CD4-positive, alpha-beta T cell (primary cell): ENCODE results near the gene ACOD1. TPM values are rescaled to one million over a fixed set of nuclear protein-coding genes. Genes with fewer than 3 reads are reported as not detected.

Experiments
- ATAC-seq: fragments of 200-7000 bp; cut with Tn5 transposase; one replicate; pipeline ENCODE4 v1.10.0; 2022; ENCODE audit warnings: mild to moderate bottlenecking; ENCODE audit not compliant: poor library complexity
- CTCF ChIA-PET: fragments of 350-600 bp; sonication (Branson Sonifier 250); formaldehyde crosslinking; loops from one replicate; lab custom pipeline; 2021; ENCODE audit warnings: antibody characterized with exemption, inconsistent platforms; lab: Charles Lee
- POLR2A ChIA-PET: fragments of 350-600 bp; sonication (Branson Sonifier 250); formaldehyde crosslinking; loops from one replicate; lab custom pipeline; 2021; ENCODE audit warnings: antibody characterized with exemption, inconsistent platforms; lab: Charles Lee
- DNase-seq, 14 experiments: peaks; one replicate each; pipeline ENCODE4 v3.0.0-alpha.2; 2013 to 2020; ENCODE audit warnings: mixed read lengths in 2 of 14
- H3K27ac ChIP-seq, 2 donors: one replicate each; pipeline versions ENCODE4 v1.5.1 to v1.7.0; 2013; ENCODE audit warnings: low read length in 2 of 2, low read depth in 1 of 2, mild to moderate bottlenecking in 1 of 2
- H3K27me3 ChIP-seq, 2 experiments: 1 replicate in 1 of 2; 2 replicates in 1 of 2; pipeline versions ENCODE4 v1.6.1 to v1.7.0; 2013; ENCODE audit warnings: low read length in 2 of 2, control low read depth in 1 of 2, mild to moderate bottlenecking in 1 of 2, moderate library complexity in 1 of 2; ENCODE audit not compliant: insufficient read depth in 2 of 2, control insufficient read depth in 1 of 2
- H3K36me3 ChIP-seq: one replicate; pipeline ENCODE4 v1.6.1; 2013; ENCODE audit warnings: low read length, control low read depth; ENCODE audit not compliant: insufficient read depth
- H3K4me1 ChIP-seq: one replicate; pipeline ENCODE4 v1.6.1; 2013; ENCODE audit warnings: low read length, control low read depth; ENCODE audit not compliant: insufficient read depth
- H3K4me3 ChIP-seq: one replicate; pipeline ENCODE4 v1.5.1; 2013; ENCODE audit warnings: mild to moderate bottlenecking, low read length, moderate library complexity
- H3K9me3 ChIP-seq, 2 experiments: 1 replicate in 1 of 2; 2 replicates in 1 of 2; pipeline versions ENCODE4 v1.6.1 to v1.7.0; 2013; ENCODE audit warnings: low read length in 2 of 2, mild to moderate bottlenecking in 2 of 2, control low read depth in 1 of 2, moderate library complexity in 1 of 2; ENCODE audit not compliant: control insufficient read depth in 1 of 2, insufficient read depth in 1 of 2
- H3K27ac Mint-ChIP-seq: one replicate; pipeline ENCODE4 v1.8.0; 2020; ENCODE audit warnings: mixed read lengths
- H3K27me3 Mint-ChIP-seq: one replicate; pipeline ENCODE4 v1.8.0; 2021; ENCODE audit warnings: mixed read lengths
- H3K36me3 Mint-ChIP-seq: one replicate; pipeline ENCODE4 v1.8.0; 2021; ENCODE audit warnings: low read depth, mixed read lengths
- H3K4me1 Mint-ChIP-seq: one replicate; pipeline ENCODE4 v1.8.0; 2021; ENCODE audit warnings: low read depth, mixed read lengths
- H3K4me3 Mint-ChIP-seq: one replicate; pipeline ENCODE4 v1.8.0; 2020; ENCODE audit warnings: mild to moderate bottlenecking, mixed read lengths
- H3K9me3 Mint-ChIP-seq: one replicate; pipeline ENCODE4 v1.8.0; 2020; ENCODE audit warnings: mixed read lengths
- intact Hi-C, 2 experiments: fragments of 100-400 bp; cut with DNase I in 1 of 2; cut with micrococcal nuclease in 1 of 2; formaldehyde crosslinking; loops; one replicate each; pipeline versions ENCODE4 v1.15.1 to v1.9.0; 2023 to 2025; cut with DNase I, micrococcal nuclease
- total RNA-seq, 174 experiments: library from RNA in 2 of 174; stranded (reverse) in 2 of 174; gene quantifications; one replicate each; pipeline ENCODE4 v1.2.3 and lab custom pipeline; 2021 to 2026
- TF ChIP-seq, protein P1 (sequence below): fragments of 200-600 bp; IDR thresholded peaks from one replicate; pipeline ENCODE4 v1.8.0; 2022; ENCODE audit warnings: antibody characterized with exemption, mild to moderate bottlenecking

The ACOD1 gene
- total RNA-seq, 2 experiments from 2014 or later = not detected

DNA sequence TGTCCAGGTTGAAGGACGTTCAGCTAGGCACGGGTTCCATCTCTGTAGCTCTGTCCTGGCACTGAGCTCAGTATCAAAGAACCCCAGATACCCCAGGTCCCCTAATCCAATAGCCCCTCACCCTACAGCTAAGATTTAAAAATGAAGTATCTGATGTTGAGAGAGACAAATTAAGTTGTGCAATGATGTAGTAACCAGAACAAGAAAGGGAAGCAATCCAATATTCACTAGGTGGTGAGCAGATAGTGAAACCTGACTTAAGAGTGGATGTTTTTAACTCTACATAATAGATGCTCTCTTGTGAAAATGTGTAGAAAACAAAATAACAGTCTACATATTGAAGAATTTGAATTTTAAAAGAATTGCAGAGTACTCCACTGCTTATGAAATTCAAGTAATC is 1.8 kb downstream of the ACOD1 start:
- Histone ChIP-seq H3K9me3 (no peaks in the 10 kb centered on the region), H3K27ac (no peak overlapping the region), H3K4me1 (no peaks in the 10 kb centered on the region), H3K27me3 (peaks cover 3 to 5% of the 10 kb centered on the region in 2 experiments), H3K36me3 (no peaks in the 10 kb centered on the region), H3K4me3 (no peak overlapping the region)
- Mint-ChIP-seq H3K27ac (no peak overlapping the region), H3K36me3 (no peaks in the 10 kb centered on the region), H3K4me3 (no peak overlapping the region), H3K4me1 (no peaks in the 10 kb centered on the region), H3K9me3 (peaks cover 3% of the 10 kb centered on the region), H3K27me3 (peaks cover 25% of the 10 kb centered on the region)
- TF ChIP-seq, protein P1, sequence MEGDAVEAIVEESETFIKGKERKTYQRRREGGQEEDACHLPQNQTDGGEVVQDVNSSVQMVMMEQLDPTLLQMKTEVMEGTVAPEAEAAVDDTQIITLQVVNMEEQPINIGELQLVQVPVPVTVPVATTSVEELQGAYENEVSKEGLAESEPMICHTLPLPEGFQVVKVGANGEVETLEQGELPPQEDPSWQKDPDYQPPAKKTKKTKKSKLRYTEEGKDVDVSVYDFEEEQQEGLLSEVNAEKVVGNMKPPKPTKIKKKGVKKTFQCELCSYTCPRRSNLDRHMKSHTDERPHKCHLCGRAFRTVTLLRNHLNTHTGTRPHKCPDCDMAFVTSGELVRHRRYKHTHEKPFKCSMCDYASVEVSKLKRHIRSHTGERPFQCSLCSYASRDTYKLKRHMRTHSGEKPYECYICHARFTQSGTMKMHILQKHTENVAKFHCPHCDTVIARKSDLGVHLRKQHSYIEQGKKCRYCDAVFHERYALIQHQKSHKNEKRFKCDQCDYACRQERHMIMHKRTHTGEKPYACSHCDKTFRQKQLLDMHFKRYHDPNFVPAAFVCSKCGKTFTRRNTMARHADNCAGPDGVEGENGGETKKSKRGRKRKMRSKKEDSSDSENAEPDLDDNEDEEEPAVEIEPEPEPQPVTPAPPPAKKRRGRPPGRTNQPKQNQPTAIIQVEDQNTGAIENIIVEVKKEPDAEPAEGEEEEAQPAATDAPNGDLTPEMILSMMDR = no peak
- intact Hi-C loops = no loop called here
- ChIA-PET CTCF (no interaction called here), POLR2A (no interaction called here)
- DNase-seq (no peak), ATAC-seq (no peak)

DNA sequence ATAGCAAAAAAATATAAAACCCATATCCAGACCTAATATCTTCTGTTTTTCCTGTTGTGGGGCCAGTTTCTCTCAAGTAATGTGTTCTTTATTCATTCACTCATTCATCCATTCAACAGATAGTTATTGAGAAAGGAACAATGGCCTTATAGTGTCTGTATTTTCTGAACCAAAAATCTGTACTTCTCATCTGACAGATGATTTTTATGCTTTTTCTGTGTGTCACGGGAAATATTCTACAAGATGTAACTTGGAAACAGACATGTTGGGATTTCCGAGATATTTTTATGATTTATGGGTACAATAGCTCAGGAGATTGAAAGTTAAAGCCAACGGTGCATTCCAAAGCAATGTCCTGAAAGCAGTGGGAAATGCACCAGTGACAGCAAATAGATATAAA is 5.7 kb downstream of the ACOD1 start:
- ChIA-PET POLR2A (no interaction called here), CTCF (no interaction called here)
- ATAC-seq (no peak), DNase-seq (no peak)
- Histone ChIP-seq H3K4me1 (no peaks in the 10 kb centered on the region), H3K27me3 (peaks cover 3 to 5% of the 10 kb centered on the region in 2 experiments), H3K27ac (no peak overlapping the region), H3K9me3 (peaks cover 0 to 1% of the 10 kb centered on the region in 2 experiments), H3K4me3 (no peak overlapping the region), H3K36me3 (no peaks in the 10 kb centered on the region)
- Mint-ChIP-seq H3K27ac (no peak overlapping the region), H3K27me3 (peaks cover 24% of the 10 kb centered on the region), H3K4me1 (no peaks in the 10 kb centered on the region), H3K36me3 (no peaks in the 10 kb centered on the region), H3K9me3 (no peaks in the 10 kb centered on the region), H3K4me3 (no peak overlapping the region)
- TF ChIP-seq, protein P1 = no peak
- intact Hi-C loops = no loop called here

DNA sequence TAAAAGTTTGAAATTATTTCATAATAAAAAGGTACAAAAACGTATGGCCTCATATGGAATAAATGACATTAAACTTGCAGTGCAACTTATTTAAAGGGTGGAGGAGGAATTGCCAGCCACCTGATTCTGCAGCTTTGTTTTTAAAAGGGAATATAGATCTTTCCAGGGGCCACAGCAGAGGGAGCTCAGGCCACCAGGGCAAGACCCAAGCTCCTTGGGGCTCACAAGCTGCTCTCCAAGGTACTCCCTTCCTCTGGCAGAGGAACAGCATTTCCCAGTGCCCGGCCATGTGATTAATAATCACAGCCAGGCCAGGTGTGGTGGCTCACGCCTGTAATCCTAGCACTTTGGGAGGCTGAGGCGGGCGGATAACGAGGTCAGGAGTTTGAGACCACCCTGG is 6.2 kb downstream of the ACOD1 start:
- no peak overlapping the region for H3K4me3 Mint-ChIP-seq
- H3K27ac ChIP-seq = no peak overlapping the region
- H3K36me3 ChIP-seq = no peaks in the 10 kb centered on the region
- H3K27me3 ChIP-seq = peaks cover 3 to 5% of the 10 kb centered on the region in 2 experiments
- no peaks in the 10 kb centered on the region for H3K4me1 ChIP-seq
- POLR2A ChIA-PET = no interaction called here
- intact Hi-C loops = no loop called here
- TF ChIP-seq, protein P1 = no peak
- H3K4me3 ChIP-seq = no peak overlapping the region
- CTCF ChIA-PET = no interaction called here
- DNase-seq (no peak), ATAC-seq (no peak)
- H3K4me1 Mint-ChIP-seq = no peaks in the 10 kb centered on the region
- peaks cover 3 to 5% of the 10 kb centered on the region in 2 experiments for H3K9me3 ChIP-seq
- H3K36me3 Mint-ChIP-seq = no peaks in the 10 kb centered on the region
- H3K9me3 Mint-ChIP-seq = no peaks in the 10 kb centered on the region
- peaks cover 24% of the 10 kb centered on the region for H3K27me3 Mint-ChIP-seq
- H3K27ac Mint-ChIP-seq = no peak overlapping the region
